Skin epidermis (tissue), 12 donors: ENCODE data around the gene DNMT3A.

ENCODE experiments used
- H3K27ac ChIP-seq, 21 experiments: fragments of 200-600 bp; sonication (generic) in 11 of 21; one replicate each; pipeline ENCODE4 v1.5.0; 2020; ENCODE audit warnings: mild to moderate bottlenecking in 3 of 21, inconsistent platforms in 2 of 21, moderate library complexity in 2 of 21
- H3K4me3 ChIP-seq, 7 experiments: fragments of 200-600 bp; sonication (generic) in 2 of 7; one replicate each; pipeline ENCODE4 v1.5.0; 2020; ENCODE audit warnings: inconsistent platforms in 2 of 7, mild to moderate bottlenecking in 2 of 7, moderate library complexity in 1 of 7

The DNMT3A gene

GRCh38 chr2:25252291-25253152 lies 89.2 kb downstream of the DNMT3A start:
- peak overlapping the region; percentile 2 to 95 (median 81) for H3K27ac ChIP-seq
- peak overlapping the region; percentile 33 to 65 (median 54) for H3K4me3 ChIP-seq

GRCh38 chr2:25251422-25252273 lies 90.1 kb downstream of the DNMT3A start:
- peak overlapping the region; percentile 33 to 65 (median 54) for H3K4me3 ChIP-seq
- H3K27ac ChIP-seq: peak overlapping the region; percentile 2 to 95 (median 81)

DNA sequence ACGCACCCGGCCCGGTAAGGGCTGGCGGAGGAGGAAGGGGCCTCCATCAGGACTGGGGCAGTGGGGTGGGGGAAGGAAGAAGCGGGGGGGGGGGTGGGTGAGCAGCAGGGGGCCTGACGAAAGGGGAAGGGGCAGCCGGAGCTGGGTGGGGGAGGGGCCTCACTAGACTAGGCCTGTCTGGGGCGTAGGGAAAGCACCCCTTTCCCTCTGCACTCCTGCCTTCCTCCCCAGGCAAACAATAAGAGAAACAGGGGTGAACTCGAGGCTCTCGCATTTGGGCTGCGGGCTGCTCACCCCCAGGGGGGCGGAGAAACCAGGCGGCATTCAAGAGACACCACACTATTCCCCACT lies 90.7 kb downstream of the DNMT3A start:
- peak overlapping the region; percentile 33 to 65 (median 54) for H3K4me3 ChIP-seq
- peak overlapping the region in 18 of 21 experiments; percentile 66 to 95 (median 83) for H3K27ac ChIP-seq

DNA sequence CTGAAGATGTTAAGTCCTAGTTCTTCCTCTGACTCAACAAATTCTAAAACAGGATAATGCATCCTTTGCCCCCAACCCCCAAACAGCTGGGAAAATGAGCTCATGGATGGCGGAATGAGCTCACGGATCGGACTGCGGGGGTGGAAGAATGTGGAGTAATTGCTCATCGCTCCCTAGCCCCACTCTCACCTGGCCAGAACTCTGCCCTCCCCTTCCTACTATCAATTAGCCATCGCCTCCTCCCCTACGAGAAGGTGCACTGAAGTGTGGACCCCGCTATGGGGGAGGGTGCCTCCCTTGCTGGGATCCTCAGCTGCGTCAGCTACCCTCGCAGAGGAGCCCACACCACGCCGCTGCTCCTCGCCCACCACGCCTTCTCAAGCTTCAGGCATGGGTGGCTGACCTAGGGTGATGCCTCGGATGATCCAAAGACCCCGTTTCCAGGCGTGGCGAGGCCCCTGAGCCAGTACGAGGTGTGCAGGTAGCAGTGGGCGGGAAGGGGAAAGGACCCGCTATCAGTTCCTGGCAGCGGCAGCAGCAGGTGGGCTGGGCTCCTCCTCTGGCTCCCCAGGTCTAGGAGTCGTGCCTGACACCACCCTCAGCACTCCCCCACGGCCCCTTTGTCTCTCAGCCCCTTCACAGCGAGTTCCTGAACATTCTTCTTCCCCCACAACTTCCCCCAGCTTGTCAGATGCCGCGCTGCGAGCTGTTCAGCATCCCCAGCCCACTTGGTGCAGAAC lies 91.2 kb downstream of the DNMT3A start:
- Histone ChIP-seq H3K4me3 (peak overlapping the region in 4 of 7 experiments; percentile 40 to 65 (median 51)), H3K27ac (peak overlapping the region in 6 of 21 experiments; percentile 45 to 87 (median 83))

- Histone ChIP-seq H3K4me3 (no peak overlapping the region), H3K27ac (no peak overlapping the region)
These were observed 91.9 kb downstream of the DNMT3A start for GRCh38 chr2:25249785-25250184.

DNA sequence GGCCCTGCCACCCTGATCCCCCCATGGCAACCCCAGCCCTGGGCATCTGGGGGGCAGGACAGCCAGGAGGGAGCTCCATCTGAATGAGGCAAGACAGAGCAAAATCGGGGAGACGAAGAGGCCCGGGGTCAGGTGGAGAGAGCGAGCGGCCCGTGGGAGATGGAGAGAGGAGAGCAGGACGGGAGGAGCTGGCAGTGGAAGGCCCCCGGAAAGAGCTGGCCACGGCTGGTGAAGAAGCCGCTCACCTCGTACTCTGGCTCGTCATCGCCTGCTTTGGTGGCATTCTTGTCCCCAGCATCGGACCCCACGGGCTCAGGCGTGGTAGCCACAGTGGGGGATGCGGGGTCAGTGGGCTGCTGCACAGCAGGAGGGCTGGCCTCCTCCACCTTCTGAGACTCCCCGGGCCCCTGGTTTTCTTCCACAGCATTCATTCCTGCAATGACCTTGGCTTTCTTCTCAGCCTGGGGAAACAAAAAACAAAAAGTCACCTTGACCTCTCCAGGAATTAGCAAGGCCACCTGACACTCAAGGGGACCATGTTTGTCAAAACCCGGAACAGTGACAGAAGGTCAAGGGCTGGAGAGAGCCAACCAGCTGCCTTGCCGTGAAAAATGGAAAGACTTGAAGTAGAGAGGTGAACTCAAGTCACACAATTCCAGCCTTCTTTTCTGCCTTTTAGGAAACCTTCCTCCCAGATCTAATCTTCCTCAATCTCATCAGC lies 93.8 kb downstream of the DNMT3A start:
- H3K4me3 ChIP-seq: no peak overlapping the region
- H3K27ac ChIP-seq: no peak overlapping the region

DNA sequence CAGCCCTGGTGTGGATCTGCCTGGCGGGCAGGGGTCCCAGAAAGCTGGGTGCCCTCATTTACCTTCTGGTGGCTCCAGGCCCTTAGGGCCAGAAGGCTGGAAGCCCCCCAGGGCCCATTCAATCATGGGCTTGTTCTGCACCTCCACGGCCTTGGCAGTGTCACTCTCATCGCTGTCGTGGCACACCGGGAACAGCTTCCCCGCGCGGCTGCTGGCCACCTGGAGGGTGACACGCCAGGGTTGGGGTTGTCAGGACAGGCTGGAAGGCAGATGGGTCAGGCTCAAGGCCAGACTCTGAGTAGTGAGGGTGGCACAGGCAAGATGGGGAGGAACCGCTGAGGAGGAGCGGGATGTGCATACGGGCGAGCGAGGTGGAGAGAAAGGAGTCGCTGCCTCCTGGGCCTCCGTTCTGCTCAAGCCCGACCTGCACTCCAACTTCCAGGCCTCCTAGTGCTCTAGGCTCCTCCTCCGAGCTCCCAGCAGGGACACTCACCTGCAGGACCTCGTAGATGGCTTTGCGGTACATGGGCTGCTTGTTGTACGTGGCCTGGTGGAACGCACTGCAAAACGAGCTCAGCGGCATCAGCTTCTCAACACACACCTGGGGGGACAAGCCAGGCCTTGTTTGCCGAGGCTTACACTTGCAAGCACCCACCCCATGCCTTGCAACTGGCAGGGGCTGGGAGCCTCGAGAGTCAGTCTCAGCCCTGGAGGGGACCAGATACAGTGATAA lies 95.0 kb downstream of the DNMT3A start:
- Histone ChIP-seq H3K4me3 (no peak overlapping the region), H3K27ac (no peak overlapping the region)

DNA sequence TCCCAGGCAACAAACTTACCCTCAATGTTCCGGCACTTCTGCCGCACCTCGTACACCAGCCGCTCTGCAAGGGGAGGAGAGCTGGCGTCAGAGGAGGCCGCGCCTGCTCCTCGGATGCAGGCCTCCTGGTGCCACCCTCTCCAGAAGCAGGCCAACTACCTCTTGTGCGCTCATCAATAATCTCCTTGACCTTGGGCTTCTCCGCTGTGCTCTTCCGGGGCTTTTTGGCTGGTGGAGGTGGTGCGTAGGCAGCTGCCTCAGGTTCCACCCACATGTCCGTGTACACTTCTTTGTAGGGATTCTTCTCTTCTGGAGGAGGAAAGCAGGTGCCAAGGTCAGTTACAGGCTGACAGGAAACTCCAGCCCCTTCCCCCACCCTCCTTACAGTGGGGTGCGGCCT lies 95.7 kb downstream of the DNMT3A start:
- H3K27ac ChIP-seq: no peak overlapping the region
- no peak overlapping the region for H3K4me3 ChIP-seq

DNA sequence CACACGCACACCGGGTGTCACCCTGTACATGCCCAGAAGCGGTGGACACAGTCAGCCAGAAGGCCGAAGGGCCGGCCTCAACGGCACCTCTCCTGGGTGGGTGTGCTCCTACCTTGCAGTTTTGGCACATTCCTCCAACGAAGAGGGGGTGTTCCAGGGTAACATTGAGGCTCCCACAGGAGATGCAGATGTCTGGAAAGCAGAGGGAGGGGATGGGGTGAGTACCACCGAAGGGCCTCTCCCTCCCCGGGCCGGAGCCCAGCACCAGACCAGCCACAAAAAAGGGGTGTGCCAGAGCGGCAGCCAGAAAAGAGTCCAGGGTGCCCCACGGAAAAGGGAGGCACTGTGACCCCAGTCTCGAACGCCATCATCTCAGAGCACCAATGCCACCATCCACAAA lies 96.6 kb downstream of the DNMT3A start:
- no peak overlapping the region for H3K27ac ChIP-seq
- H3K4me3 ChIP-seq: no peak overlapping the region

DNA sequence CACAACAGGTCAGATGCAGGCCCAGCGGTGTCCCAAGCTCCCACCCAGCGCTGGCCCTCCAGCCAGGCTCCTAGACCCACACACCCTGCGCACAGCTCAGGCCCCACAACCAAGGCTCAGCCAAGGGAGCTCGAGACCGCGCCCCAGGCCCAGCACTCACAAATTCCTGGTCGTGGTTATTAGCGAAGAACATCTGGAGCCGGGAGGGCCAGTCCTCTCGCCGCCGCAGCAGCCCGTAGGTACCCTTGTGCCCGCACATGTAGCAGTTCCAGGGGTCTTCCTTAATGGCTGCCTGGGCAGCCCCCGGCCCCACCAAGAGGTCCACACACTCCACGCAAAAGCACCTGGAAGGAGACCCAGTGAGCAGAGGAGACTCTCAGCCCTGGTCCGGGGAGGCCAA lies 97.7 kb downstream of the DNMT3A start:
- H3K27ac ChIP-seq: no peak overlapping the region

GRCh38 chr2:25241452-25241851 lies 100.3 kb downstream of the DNMT3A start:
- Histone ChIP-seq H3K4me3 (no peak overlapping the region), H3K27ac (no peak overlapping the region)

More for the DNA sequence above, 97.7 kb downstream of the DNMT3A start:
- no peak overlapping the region for H3K4me3 ChIP-seq

DNA sequence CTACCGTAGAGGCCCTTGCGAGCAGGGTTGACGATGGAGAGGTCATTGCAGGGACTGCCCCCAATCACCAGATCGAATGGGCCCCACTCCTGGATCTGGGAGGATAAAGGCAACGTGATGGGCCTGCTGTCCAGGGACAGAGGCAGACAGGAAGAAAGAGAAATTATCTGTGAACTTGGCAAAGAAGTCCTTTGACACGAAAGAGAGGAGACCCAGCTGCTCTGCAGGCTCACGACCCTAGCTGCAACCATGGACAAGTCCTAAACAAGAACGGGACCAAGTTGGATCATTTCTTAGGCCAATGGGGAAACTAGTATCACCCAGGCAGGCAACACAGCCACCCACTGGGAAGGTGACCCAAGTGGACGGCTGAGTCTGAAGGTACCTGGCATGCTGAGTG lies 101.1 kb downstream of the DNMT3A start:
- H3K27ac ChIP-seq: no peak overlapping the region
- H3K4me3 ChIP-seq: no peak overlapping the region

- Histone ChIP-seq H3K27ac (no peak overlapping the region), H3K4me3 (no peak overlapping the region)
These were observed 102.8 kb downstream of the DNMT3A start for GRCh38 chr2:25238920-25239319.

GRCh38 chr2:25237764-25238163 lies 104.0 kb downstream of the DNMT3A start:
- Histone ChIP-seq H3K4me3 (no peak overlapping the region), H3K27ac (no peak overlapping the region)

DNA sequence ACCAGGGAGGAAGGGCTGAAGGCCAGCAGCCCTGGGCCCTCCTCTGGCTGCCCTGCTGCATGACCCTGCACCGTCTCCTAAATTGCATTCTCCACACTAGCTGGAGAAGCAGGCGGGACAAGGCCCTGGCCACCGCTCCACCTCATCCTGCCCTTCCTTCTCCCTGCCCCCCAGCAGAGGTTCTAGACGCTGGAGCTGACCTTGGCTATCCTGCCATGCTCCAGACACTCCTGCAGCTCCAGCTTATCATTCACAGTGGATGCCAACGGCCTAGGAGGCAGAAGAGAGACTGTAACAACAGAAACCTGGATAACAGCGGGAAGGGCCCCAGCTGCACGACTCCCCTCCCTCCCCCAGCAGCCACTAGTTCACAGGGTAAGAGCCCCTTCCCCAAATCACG lies 105.0 kb downstream of the DNMT3A start:
- Histone ChIP-seq H3K27ac (no peak overlapping the region), H3K4me3 (no peak overlapping the region)

- Histone ChIP-seq H3K4me3 (no peak overlapping the region), H3K27ac (no peak overlapping the region)
These were observed 107.0 kb downstream of the DNMT3A start for GRCh38 chr2:25234738-25235137.

- Histone ChIP-seq H3K27ac (peak overlapping the region in 1 of 21 experiments; percentile 41), H3K4me3 (no peak overlapping the region)
These were observed 107.7 kb downstream of the DNMT3A start for GRCh38 chr2:25233916-25234605.

DNA sequence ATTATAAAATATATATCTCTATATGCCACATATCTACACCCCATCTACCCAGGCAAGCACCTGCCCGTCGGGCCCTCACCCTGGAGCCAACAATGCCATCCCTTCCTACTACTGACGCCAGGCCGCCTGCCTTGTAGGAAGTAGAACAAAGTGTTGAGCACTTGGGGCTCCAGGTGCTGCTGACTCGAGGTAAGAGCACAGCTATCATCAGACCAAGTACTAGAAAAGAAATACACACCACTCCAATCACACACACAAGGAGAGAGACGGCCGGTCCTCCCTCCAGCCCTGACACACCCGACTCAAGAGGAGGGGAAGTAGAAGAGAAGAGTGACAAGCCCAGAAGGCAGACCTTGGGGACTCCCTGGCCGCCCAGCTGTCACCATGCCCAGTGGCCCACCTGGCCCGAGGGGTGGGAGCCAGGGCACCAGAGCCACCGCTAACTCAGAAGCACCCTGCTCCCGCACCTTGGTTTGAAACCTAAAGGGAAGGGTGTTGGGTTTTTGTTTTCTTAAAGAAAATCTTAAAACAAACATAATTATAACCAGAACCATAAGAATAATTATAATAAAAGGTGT lies 109.4 kb downstream of the DNMT3A start:
- Histone ChIP-seq H3K4me3 (no peak overlapping the region), H3K27ac (no peak overlapping the region)
